HG03108 (cell line): Measurements from ENCODE around the gene FRMD8.

Experiments used
- ATAC-seq: cut with Tn5 transposase; IDR thresholded peaks from one replicate; pipeline ENCODE4 v1.9.1; 2021; ENCODE audit warnings: moderate library complexity; ENCODE audit not compliant: unreplicated experiment

FRMD8 gene, protein sequence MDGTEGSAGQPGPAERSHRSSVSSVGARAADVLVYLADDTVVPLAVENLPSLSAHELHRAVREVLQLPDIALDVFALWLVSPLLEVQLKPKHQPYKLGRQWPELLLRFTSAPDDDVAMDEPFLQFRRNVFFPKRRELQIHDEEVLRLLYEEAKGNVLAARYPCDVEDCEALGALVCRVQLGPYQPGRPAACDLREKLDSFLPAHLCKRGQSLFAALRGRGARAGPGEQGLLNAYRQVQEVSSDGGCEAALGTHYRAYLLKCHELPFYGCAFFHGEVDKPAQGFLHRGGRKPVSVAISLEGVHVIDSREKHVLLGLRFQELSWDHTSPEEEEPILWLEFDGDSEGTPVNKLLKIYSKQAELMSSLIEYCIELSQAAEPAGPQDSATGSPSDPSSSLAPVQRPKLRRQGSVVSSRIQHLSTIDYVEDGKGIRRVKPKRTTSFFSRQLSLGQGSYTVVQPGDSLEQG

DNA sequence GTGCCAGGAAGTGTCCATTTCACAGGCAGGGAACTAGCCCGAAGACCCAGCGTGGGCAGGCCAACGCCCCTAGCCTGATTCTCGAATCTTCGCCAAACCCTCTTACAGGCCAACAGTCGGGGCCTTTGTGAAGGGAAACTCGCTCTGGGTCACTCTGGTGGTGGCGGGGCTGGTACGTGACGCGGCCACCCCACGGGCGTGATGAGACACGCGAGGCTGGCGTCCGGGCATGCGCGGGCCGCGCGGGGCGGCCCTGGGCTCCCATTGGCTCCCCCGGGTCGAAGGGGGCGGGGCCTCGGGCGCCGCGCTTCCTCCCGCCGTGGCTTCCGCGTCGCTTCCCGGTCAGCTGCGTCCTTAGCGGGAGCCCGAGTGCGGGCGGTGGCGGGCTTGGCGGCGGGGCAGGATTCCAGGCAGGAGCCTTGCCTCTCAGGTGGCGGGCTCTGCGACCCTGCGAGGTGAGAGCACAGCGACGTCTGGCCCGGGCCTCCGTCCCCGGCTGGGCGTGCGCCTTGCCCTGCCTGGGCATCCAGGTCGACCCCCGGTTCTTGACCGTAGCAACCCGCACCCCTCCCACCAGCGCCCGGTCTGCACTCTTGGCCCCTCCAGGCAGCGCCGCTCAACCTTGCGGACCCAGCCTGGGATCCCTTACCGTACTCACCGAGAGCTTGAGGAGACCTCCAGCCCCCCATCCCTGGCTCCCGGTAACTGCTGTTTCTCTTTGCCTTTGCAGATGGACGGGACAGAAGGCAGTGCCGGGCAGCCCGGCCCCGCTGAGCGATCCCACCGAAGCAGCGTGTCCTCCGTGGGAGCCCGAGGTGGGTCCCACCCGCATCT, at the start of gene FRMD8:
TSS of gene FRMD8 (plus strand) at position 331 of the 834 bp plus-strand sequence. CDS start at position 731, 400 bp downstream.
- ATAC-seq = peak; percentile 28

DNA sequence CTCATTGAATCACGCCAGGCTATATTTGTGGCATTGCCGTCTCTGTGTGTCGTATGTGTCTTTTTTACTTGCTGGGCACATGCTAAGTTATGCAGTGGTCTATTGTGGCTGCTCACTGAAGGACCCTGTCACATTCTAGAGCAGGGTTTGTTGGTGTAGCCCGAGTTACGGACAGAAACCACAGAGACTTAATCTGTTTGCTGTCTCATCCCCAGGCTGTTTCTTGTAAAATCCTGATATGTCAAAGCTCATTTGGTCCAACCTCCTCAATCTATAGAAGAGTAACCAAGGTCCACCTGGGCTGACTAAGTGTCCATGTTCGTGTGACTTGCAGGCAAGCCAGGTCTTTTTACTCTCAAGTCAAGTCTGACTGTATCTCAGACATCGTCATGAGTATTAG, 47.8 kb upstream of the FRMD8 start:
- ATAC-seq = no peak

- no peak for ATAC-seq
Measured at GRCh38 chr11:65340226-65340625, 46.2 kb upstream of the FRMD8 start.

- no peak for ATAC-seq
Measured at GRCh38 chr11:65341856-65342255, 44.6 kb upstream of the FRMD8 start.

DNA sequence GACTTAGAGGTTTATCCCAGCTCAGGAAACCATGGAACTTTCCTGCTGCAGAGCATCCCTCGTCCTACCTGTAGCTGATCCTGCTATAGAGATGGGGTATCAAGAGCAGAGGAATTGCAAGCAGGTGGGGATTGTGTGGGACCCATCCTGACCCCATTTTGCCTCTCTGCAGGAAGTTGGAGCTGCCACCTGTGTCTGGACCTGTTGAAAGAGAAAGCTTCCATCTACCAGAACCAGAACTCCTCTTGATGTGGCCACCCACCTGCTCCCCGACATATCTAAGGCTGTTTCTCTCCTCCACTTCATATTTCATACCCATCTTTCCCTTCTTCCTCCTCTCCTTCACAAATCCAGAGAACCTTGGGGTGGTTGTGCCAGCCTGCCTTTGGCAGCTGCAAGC, 34.9 kb upstream of the FRMD8 start:
- ATAC-seq = no peak

- no peak for ATAC-seq
Measured at GRCh38 chr11:65352783-65353182, 33.7 kb upstream of the FRMD8 start.

DNA sequence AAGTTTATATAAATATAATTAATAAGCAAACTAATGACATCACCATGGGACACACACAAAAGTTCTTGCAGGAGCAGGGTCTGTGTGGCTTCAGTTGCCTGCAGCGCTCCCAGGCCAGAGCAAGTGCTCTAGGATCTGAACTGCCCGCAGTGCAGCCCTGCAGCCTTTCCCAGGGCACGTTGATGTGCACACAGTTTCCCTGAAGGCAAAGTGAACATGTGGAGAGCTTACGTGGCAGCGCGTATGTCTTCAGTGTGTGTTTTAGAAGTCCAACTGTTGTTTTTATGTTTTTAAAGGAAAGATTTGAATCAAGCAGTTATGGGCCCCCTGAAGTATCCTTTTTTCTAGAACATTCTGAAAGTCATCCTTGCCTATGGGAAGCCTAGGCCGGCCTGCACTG, 33.1 kb upstream of the FRMD8 start:
- no peak for ATAC-seq

- ATAC-seq = no peak
Measured at GRCh38 chr11:65353900-65354264, 32.6 kb upstream of the FRMD8 start.

DNA sequence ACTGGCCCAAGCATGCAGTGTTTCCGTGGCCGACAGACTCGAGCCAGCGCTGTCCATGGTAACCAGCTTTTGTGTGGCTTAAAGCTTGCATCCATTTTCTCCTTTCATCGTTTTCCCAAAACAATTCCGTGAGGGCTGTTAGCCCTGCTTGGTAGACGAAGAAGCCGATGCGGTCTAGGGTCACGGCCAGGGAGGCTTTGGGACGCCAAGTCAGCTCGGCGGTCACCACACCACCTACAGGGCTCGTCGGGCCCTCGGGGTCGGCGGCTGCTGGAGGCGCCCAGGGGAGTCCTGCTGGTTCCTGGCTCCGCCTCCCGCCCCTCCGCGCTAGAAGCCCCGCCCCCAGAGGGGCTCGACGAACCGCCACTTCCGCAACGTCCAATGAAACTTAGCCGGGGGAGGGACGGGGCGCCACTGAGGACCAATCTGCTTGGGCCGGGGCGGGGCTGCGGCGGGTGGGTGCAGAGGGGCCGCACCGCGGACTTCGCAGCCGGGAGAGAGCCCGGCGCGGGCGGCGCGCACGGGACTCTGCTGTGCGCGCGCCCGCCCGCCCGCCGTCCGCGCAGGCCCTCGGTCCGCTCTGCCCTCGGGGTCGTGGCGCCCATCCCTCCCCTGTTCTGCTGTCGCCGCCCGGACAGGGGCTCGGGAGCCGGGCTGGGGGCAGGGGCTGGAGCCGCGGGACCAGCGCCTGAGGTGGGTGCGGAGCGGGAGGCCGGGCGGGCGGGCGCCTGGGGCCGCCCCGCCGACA, 32.0 kb upstream of the FRMD8 start, which contains the start of gene TIGD3:
TSS of gene TIGD3 (plus strand) at position 487 of the 748 bp plus-strand sequence. CDS start 1,058 bp downstream, outside the sequence.
- peak; percentile 86 for ATAC-seq

- peak; percentile 21 for ATAC-seq
Measured at GRCh38 chr11:65355013-65355775, 31.2 kb upstream of the FRMD8 start.

GRCh38 chr11:65355776-65356393, 30.6 kb upstream of the FRMD8 start:
- no peak for ATAC-seq

DNA sequence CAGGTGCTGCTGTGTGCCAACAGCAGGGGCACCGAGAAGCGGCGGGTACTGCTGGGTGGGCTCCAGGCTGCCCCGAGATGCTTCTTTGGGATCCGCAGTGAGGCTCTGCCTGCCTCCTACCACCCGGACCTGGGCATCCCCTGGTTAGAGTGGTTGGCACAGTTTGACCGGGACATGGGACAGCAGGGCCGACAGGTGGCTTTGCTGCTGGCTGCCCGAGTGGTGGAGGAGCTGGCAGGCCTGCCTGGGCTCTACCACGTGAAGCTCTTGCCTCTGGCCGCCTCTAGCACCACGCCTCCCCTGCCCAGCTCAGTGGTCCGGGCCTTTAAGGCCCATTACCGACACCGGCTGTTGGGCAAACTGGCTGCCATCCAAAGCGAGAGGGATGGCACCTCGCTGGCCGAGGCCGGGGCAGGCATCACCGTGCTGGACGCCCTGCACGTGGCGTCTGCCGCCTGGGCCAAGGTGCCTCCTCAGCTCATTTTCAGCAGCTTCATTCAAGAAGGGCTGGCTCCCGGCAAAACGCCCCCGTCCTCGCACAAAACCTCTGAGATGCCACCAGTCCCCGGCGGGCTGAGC, 30.0 kb upstream of the FRMD8 start:
- no peak for ATAC-seq

DNA sequence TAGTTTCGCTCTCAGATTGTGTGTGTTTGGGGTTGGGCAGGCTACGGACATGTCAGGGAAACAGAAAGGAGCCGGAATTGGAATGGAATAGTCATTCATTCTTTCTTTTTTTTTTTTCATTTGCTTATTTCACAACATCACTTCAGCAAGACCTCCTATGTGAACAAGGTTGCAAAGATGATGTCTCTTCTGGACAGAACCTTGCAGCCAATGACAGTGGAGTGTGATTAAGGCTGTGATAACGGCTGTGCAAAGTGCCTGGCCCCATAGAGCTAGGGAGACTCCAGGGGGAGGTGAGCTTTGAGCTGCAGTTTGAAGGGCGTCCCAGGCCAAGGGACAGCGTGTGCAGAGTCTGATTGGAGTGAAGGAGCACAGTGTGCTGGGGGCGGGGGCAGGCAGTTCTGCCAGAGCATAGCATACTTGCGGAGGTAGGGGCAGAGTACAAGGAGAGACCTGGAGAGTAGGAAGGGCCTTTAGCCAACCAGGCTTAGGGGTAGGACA, 28.5 kb upstream of the FRMD8 start:
- ATAC-seq = no peak

DNA sequence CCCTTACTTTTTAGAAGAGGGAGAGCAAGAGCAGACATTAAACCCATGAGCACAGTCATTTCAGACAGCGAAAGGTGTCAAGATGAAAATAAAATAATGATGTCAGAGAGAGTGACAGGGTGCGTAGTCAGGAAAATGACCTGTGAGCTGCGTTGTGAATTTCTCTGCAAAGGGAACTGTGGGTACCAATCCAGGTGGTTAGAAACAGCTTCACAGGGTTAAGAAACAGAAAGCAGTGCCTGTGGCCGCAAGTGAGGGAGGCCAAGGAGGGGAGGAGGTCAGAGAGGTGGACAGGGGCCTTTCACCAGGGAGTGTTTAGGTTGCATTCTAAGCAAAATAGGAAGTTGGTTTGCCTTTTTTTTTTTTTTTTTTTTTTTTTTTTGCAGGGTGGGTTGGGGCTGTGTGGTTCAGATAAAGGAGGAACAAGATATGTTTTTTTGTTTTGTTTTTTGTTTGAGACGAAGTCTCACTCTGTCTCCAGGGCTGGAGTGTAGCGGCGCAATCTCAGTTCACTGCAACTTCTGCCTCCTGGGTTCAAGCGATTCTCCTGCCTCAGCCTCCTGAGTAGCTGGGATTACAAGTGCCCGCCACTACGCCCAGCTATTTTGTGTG, 24.0 kb upstream of the FRMD8 start:
- peak; percentile 69 for ATAC-seq

GRCh38 chr11:65362966-65363365, 23.5 kb upstream of the FRMD8 start:
- ATAC-seq = no peak

DNA sequence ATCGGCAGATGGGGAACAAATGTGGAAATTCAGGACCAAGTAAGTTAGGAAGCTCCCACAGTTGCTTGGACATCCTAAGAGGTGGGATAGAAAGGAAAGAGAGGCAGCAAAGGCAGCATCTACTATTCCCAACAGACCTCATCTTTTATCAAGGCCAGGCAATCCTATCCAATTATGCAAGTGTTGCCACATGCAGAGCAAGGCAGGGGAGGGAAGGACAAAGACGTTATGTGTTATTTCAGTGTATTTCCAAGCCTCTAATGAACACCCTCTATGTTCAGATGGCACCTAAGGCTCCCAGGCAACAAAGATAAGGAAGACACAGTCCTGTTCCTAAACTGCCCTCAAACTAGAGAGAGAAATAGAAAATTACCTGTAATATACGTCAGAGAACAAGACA, 22.7 kb upstream of the FRMD8 start:
- no peak for ATAC-seq

- ATAC-seq = no peak
Measured at GRCh38 chr11:65366340-65366773, 20.1 kb upstream of the FRMD8 start.

GRCh38 chr11:65370659-65371049, 15.8 kb upstream of the FRMD8 start:
- no peak for ATAC-seq
